IPS-NIHi11 (cell line): ENCODE data around the gene TMC3.
"Not testable (repeated sequence)": the region's sequence is repeated elsewhere in the genome, so short reads cannot be mapped to it uniquely, and the experiment has no call there.

ENCODE experiments used
- DNase-seq: peaks from one replicate; pipeline ENCODE4 v3.0.0; 2012; ENCODE audit warnings: mixed read lengths, low spot score

TMC3 gene

GRCh38 chr15:81346611-81347010 lies 27.4 kb downstream of the TMC3 start:
- DNase-seq: no peak

- DNase-seq: no peak
These were observed 30.6 kb downstream of the TMC3 start for GRCh38 chr15:81343371-81343770.

GRCh38 chr15:81341351-81341750 lies 32.7 kb downstream of the TMC3 start:
- DNase-seq: no peak

- no peak for DNase-seq
These were observed 34.2 kb downstream of the TMC3 start for GRCh38 chr15:81339851-81340250.

GRCh38 chr15:81339321-81339720 lies 34.7 kb downstream of the TMC3 start:
- no peak for DNase-seq

- no peak for DNase-seq
These were observed 35.6 kb downstream of the TMC3 start for GRCh38 chr15:81338170-81339007.

- no peak for DNase-seq
These were observed 36.3 kb downstream of the TMC3 start for GRCh38 chr15:81337713-81338157.

GRCh38 chr15:81337241-81337640 lies 36.8 kb downstream of the TMC3 start:
- no peak for DNase-seq

GRCh38 chr15:81336568-81336967 lies 37.4 kb downstream of the TMC3 start:
- no peak for DNase-seq

- DNase-seq: no peak
These were observed 38.4 kb downstream of the TMC3 start for GRCh38 chr15:81335631-81336030.

GRCh38 chr15:81334768-81335435 lies 39.1 kb downstream of the TMC3 start:
- no peak for DNase-seq

GRCh38 chr15:81333363-81333762 lies 40.6 kb downstream of the TMC3 start:
- DNase-seq: no peak

GRCh38 chr15:81332326-81332725 lies 41.7 kb downstream of the TMC3 start:
- DNase-seq: no peak

- DNase-seq: no peak
These were observed 42.4 kb downstream of the TMC3 start for GRCh38 chr15:81331600-81331999.

GRCh38 chr15:81331141-81331540 lies 42.9 kb downstream of the TMC3 start:
- not testable (repeated sequence) for DNase-seq

- DNase-seq: no peak
These were observed 43.5 kb downstream of the TMC3 start for GRCh38 chr15:81330366-81331090.

GRCh38 chr15:81329446-81329845 lies 44.6 kb downstream of the TMC3 start:
- DNase-seq: no peak

GRCh38 chr15:81327516-81327915 lies 46.5 kb downstream of the TMC3 start:
- DNase-seq: no peak

- DNase-seq: no peak
These were observed 47.4 kb downstream of the TMC3 start for GRCh38 chr15:81326466-81327212.

- DNase-seq: peak; percentile 99
These were observed 49.8 kb downstream of the TMC3 start, which contains the start of gene STARD5 for GRCh38 chr15:81323944-81324881. Gene STARD5 (minus strand): TSS chr15:81324141. CDS start chr15:81324099, 42 bp downstream.

- no peak for DNase-seq
These were observed 50.5 kb downstream of the TMC3 start for GRCh38 chr15:81323559-81323943.
